Gastrocnemius medialis (tissue), 4 donors: ENCODE data around the gene ONECUT2. TPM values are rescaled to one million over a fixed set of nuclear protein-coding genes. Genes with fewer than 3 reads are reported as not detected.

Experiments used
- ATAC-seq, 2 donors: fragments of 150-250 bp; one replicate each; pipeline ENCODE4 v1.9.1; 2016
- DNase-seq, 2 donors: peaks; one replicate each; pipeline ENCODE4 v3.0.0-alpha.2; 2019
- H3K27ac ChIP-seq, 4 donors: fragments of 200-600 bp; sonication (generic); 1 replicate in 1 of 4; 2 replicates in 3 of 4; pipeline ENCODE4 v1.5.1; 2016 to 2018; ENCODE audit warnings: mild to moderate bottlenecking in 2 of 4, moderate library complexity in 1 of 4
- H3K27me3 ChIP-seq, 3 donors: fragments of 200-600 bp; sonication (generic) in 2 of 3; 1 replicate in 1 of 3; 2 replicates in 2 of 3; pipeline versions ENCODE4 v1.5.1 to v1.6.0; 2016 to 2019; ENCODE audit warnings: mild to moderate bottlenecking in 1 of 3, moderate library complexity in 1 of 3
- H3K36me3 ChIP-seq, 2 donors: fragments of 200-600 bp; sonication (generic) in 1 of 2; one replicate each; pipeline ENCODE4 v1.5.1; 2017 to 2018
- H3K4me1 ChIP-seq, 2 donors: fragments of 200-600 bp; sonication (generic) in 1 of 2; one replicate each; pipeline ENCODE4 v1.5.1; 2016 to 2017; ENCODE audit warnings: mild to moderate bottlenecking in 2 of 2
- H3K4me3 ChIP-seq, 4 donors: fragments of 200-600 bp; sonication (generic) in 3 of 4; 1 replicate in 1 of 4; 2 replicates in 3 of 4; pipeline ENCODE4 v1.5.1; 2016 to 2019; ENCODE audit warnings: mild to moderate bottlenecking in 2 of 4
- H3K9me3 ChIP-seq, 3 donors: fragments of 200-600 bp; sonication (generic) in 2 of 3; 1 replicate in 1 of 3; 2 replicates in 2 of 3; pipeline ENCODE4 v1.5.1; 2016 to 2019
- POLR2A ChIP-seq, 2 donors: fragments of 450-650 bp; IDR thresholded peaks; one replicate each; pipeline ENCODE4 v1.6.1; 2017; ENCODE audit warnings: antibody characterized with exemption in 2 of 2, mild to moderate bottlenecking in 2 of 2, moderate library complexity in 2 of 2
- in situ Hi-C, 4 donors: fragments of 200-750 bp; cut with MboI; loops; one replicate each; pipeline versions ENCODE4 v1.15.0 to v1.8.0; 2017; ENCODE audit warnings: low sequenced_read_pairs in 4 of 4
- intact Hi-C: fragments of 100-400 bp; cut with DNase I; formaldehyde crosslinking; loops from one replicate; pipeline ENCODE4 v1.15.1; 2023; ENCODE audit warnings: low total_unique reads
- total RNA-seq, 4 donors: library from RNA; depleted of rRNA; stranded (reverse); fragments of >200 nt; gene quantifications; one replicate each; pipeline versions ENCODE4 v1.1.0 to v1.2.3, GENCODE V29; 2016
- TF ChIP-seq, protein P1 (sequence below), 5 experiments: fragments of 450-650 bp in 3 of 5; fragments of 200-600 bp in 2 of 5; sonication (generic) in 2 of 5; IDR thresholded peaks in 4 of 5; conservative IDR thresholded peaks in 1 of 5; 1 replicate in 4 of 5; 2 replicates in 1 of 5; pipeline ENCODE4 v1.5.1; 2016 to 2019; ENCODE audit warnings: antibody characterized with exemption in 5 of 5, mild to moderate bottlenecking in 3 of 5, moderate library complexity in 3 of 5

ONECUT2 gene
- total RNA-seq, 4 donors from 2014 or later: under 0.01 to 0.15 (median 0.04) TPM; not detected in 1

DNA sequence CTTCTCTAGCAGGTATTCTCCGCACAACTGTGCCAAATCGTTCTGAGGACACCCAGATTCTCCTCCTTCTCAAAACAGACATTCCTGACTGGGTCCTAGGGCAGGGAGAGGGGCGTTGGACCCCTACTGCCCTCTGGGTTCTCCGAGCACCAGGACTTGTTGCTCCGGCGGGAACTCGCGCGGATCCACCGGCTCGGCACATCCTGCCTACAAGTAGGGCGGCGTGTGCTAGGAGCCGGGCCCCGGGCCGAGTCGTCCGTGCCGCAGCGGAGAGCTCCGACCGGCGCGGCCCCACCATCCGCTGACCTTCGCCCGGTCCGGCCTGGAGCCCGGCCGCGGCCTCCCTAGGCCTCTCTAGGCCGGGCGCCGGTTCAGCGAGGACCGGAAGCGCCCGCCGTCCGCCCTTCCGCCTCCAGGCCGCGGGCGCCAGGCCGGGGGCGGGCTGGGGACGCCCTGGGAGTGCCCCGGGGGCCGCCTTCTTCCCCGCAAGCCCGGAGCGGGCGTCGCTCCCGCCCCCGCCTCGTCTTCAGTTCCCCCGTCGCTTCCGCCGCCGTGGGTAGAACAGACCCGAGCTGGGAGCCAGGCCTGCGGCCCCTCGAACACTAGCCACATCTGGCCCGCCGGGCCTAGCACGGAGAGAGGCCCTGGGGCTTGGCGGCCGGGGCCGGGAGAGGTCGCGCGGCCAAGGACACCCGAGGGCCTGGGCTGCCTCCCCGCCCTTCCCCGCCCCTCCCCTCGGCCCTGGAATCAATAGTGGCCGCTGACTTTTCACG is 7.6 kb upstream of the ONECUT2 start:
- no peaks in the 10 kb centered on the region for H3K9me3 ChIP-seq
- no peak for TF ChIP-seq POLR2A (IDR thresholded peaks at IDR 0.05)
- TF ChIP-seq, protein P1, sequence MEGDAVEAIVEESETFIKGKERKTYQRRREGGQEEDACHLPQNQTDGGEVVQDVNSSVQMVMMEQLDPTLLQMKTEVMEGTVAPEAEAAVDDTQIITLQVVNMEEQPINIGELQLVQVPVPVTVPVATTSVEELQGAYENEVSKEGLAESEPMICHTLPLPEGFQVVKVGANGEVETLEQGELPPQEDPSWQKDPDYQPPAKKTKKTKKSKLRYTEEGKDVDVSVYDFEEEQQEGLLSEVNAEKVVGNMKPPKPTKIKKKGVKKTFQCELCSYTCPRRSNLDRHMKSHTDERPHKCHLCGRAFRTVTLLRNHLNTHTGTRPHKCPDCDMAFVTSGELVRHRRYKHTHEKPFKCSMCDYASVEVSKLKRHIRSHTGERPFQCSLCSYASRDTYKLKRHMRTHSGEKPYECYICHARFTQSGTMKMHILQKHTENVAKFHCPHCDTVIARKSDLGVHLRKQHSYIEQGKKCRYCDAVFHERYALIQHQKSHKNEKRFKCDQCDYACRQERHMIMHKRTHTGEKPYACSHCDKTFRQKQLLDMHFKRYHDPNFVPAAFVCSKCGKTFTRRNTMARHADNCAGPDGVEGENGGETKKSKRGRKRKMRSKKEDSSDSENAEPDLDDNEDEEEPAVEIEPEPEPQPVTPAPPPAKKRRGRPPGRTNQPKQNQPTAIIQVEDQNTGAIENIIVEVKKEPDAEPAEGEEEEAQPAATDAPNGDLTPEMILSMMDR (IDR thresholded peaks at IDR 0.05 in 4 of 5, conservative IDR thresholded peaks at IDR 0.05 in 1 of 5): no peak
- no peak for ATAC-seq
- H3K27ac ChIP-seq: no peak overlapping the region
- DNase-seq: no peak
- in situ Hi-C loops (no loop called here), intact Hi-C loops (no loop called here)
- peaks cover 0 to 2% of the 10 kb centered on the region in 2 donors for H3K4me1 ChIP-seq
- peaks cover 62 to 90% (median 84%) of the 10 kb centered on the region in 3 donors for H3K27me3 ChIP-seq
- peak overlapping the region in 3 of 4 donors; percentile 12 to 36 (median 34) for H3K4me3 ChIP-seq
- no peaks in the 10 kb centered on the region for H3K36me3 ChIP-seq

DNA sequence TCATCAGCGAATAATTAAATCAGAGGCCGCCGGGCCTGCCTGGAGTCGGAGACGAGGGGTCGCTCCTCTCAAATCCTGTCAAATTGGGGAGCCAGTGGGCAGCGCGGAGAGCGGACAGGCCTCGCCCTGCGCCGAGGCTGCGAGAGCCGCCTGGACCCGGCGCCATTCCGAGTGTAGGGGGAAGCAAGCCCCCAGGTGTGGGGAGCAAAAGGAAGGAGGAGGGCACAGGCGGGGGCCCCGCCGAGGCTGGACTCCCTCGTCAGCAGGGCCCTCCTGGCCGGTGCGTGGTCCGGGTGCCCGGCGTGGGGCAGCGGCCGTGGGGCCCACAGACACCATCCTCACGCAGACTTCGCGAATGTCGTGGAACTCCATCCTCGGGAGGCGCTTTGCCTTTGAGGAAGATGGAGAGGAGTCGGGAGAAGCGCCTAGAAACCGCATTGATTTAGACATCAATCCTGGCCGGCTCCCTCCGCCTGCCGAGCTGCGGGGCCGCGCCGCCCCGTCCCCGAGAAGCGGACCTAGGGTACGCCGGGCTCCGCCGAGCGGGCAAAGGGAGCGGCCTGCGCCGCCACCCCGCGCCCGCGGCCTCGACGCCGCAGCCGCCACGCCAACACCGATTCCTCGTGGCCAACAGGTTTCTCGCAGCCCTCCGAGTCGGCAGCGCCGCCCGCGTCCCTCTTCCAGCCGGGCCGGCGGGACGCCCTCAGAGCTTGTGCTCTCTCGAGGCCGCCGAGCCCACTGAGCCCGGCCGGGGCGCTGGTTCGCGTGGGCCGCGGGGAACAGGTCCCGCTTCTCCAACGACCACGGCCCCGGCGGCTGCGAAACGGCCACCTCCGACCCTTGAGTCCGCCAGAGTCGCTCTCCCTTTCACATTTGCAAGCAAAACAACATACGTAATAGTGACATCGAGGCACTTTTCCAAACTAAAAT is 6.7 kb upstream of the ONECUT2 start:
- H3K27me3 ChIP-seq: peaks cover 71 to 97% (median 88%) of the 10 kb centered on the region in 3 donors
- no peak overlapping the region for H3K27ac ChIP-seq
- no peaks in the 10 kb centered on the region for H3K36me3 ChIP-seq
- in situ Hi-C loops (no loop called here), intact Hi-C loops (no loop called here)
- TF ChIP-seq, protein P1 (IDR thresholded peaks at IDR 0.05 in 4 of 5, conservative IDR thresholded peaks at IDR 0.05 in 1 of 5): no peak
- TF ChIP-seq POLR2A (IDR thresholded peaks at IDR 0.05): no peak
- H3K4me3 ChIP-seq: peak overlapping the region in 2 of 4 donors; percentile 12 to 34
- no peaks in the 10 kb centered on the region for H3K9me3 ChIP-seq
- H3K4me1 ChIP-seq: peaks cover 0 to 2% of the 10 kb centered on the region in 2 donors
- no peak for ATAC-seq
- DNase-seq: no peak

DNA sequence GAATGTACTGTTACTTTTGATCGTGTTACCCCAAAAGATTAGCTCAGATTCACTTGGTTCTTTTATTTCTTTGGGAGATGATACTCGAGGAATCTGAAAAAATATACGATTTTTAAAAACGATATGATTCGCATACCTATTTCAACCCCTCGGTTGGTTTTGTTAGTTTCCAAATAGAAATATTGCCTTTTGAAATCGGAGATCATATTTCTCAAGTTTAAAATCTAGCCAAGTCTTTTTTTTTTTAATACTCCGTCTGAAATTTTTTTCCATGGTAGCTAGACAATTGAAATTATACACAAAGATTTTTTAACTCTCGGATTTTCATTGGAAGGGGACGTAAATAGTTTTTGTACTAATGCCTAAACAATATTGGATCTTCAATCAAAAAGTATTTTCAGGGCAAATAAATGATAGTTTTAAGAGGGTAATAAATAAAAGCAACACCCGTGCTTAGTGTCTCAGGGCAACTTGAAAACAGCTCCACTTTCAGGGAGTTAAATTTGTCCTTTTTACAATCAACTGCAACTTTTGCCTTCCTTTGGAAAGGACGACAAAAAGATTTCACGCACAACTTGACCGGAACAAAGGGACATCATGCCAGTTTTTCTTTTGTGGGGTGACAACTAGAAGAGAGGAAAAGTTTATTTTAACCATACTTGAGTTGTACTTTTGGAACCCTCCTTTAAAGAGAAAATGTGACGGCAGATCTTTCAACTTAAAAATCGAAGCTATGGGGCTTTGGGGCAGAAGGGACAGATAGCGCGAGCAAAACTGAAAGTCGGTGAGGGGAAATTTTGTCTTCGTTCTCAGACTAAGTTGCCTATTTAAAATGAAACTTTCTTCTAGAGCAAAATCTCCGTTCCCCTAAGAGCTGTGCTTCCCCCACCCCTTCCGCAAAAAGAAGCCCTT is 5.8 kb upstream of the ONECUT2 start:
- Histone ChIP-seq H3K27ac (no peak overlapping the region), H3K4me3 (peak overlapping the region in 1 of 4 donors; percentile 43), H3K27me3 (peaks cover 80 to 98% (median 93%) of the 10 kb centered on the region in 3 donors), H3K9me3 (no peaks in the 10 kb centered on the region), H3K36me3 (no peaks in the 10 kb centered on the region), H3K4me1 (peaks cover 3 to 4% of the 10 kb centered on the region in 2 donors)
- ATAC-seq (no peak), DNase-seq (no peak)
- intact Hi-C loops: no loop called here
- TF ChIP-seq POLR2A (IDR thresholded peaks at IDR 0.05): no peak
- TF ChIP-seq, protein P1 (IDR thresholded peaks at IDR 0.05 in 4 of 5, conservative IDR thresholded peaks at IDR 0.05 in 1 of 5): no peak
- in situ Hi-C loops: no loop called here
